ENCODE measurements around the gene TSHZ2.

DNA sequence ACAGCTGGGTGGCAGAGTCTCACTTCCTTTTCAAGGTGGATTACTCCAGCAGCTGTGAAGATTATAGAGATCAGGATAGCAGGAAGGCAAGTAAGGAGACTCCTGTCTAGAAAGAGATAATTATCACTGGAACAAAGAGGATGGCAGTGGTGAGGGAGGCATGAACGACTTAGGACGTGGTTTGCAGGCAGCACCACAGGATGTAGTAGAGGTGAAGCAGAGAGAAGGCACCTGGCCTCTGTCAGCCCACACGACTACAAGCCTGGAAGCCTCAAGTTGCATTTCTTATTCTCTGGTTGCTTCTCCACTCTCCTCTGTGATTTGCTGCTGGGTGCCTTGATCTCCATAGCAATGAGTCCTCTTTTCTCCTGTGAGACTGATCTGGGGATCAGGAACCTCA, 62.7 kb downstream of the TSHZ2 start:
- TF ChIP-seq, protein P1, sequence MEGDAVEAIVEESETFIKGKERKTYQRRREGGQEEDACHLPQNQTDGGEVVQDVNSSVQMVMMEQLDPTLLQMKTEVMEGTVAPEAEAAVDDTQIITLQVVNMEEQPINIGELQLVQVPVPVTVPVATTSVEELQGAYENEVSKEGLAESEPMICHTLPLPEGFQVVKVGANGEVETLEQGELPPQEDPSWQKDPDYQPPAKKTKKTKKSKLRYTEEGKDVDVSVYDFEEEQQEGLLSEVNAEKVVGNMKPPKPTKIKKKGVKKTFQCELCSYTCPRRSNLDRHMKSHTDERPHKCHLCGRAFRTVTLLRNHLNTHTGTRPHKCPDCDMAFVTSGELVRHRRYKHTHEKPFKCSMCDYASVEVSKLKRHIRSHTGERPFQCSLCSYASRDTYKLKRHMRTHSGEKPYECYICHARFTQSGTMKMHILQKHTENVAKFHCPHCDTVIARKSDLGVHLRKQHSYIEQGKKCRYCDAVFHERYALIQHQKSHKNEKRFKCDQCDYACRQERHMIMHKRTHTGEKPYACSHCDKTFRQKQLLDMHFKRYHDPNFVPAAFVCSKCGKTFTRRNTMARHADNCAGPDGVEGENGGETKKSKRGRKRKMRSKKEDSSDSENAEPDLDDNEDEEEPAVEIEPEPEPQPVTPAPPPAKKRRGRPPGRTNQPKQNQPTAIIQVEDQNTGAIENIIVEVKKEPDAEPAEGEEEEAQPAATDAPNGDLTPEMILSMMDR (conservative IDR thresholded peaks at IDR 0.05; ENCODE audit: low read depth, low read length): no peak
- TF ChIP-seq NFE2L2 (IDR thresholded peaks at IDR 0.05; ENCODE audit: low read depth, low read length) (no peak), CHD1 (IDR thresholded peaks at IDR 0.05; ENCODE audit: low read depth, low read length) (no peak), RAD21 (IDR thresholded peaks at IDR 0.05; ENCODE audit: low read length) (no peak)

Data from IMR-90 (cell line).